ENCODE data around the gene HEY2. TPM values are rescaled to one million over a fixed set of nuclear protein-coding genes. Genes with fewer than 3 reads are reported as not detected.

Gene HEY2
- total RNA-seq, 1 experiment from 2014 or later, result 6.6 TPM

GRCh38 chr6:125789167-125789566 lies 39.7 kb downstream of the HEY2 start:
- peaks cover 20 to 31% of the 10 kb centered on the region in 2 experiments for H3K4me1 Mint-ChIP-seq

More at GRCh38 chr6:125789167-125789566, 39.7 kb downstream of the HEY2 start:
- no peak for DNase-seq
- H3K27me3 Mint-ChIP-seq (ENCODE audit: low read depth), result peaks cover 4% of the 10 kb centered on the region; the same call in 1 of the 2 replicates
- H2BK120ac ChIP-seq (ENCODE audit: low read depth, low read length, poor library complexity, severe bottlenecking), result no peak overlapping the region
- H3K4ac ChIP-seq (ENCODE audit: low read depth, low read length), result no peak overlapping the region
- no peak overlapping the region for H2AFZ ChIP-seq (ENCODE audit: low read length)
- H4K8ac ChIP-seq (replicated peaks; ENCODE audit: insufficient read length, low read depth, low read length), result no peak overlapping the region
- no peak overlapping the region for H3K27ac ChIP-seq (ENCODE audit: insufficient read length, low read depth, low read length)
- H4K91ac ChIP-seq (ENCODE audit: insufficient read length, low read depth, low read length), result no peak overlapping the region
- no peak overlapping the region for H3T11ph ChIP-seq (ENCODE audit: low read length)
- no peak overlapping the region for H3K18ac ChIP-seq (ENCODE audit: insufficient read length, low read depth, low read length)
- H3K27ac Mint-ChIP-seq, result no peak overlapping the region
- WGBS (ENCODE audit: extremely low coverage, insufficient read length, low lambda C conversion rate), result no CpG with 5 or more reads among the region's 1 CpG
- H3K4me1 ChIP-seq (ENCODE audit: insufficient read depth, low read length), result no peaks in the 10 kb centered on the region
- H3K79me2 ChIP-seq (ENCODE audit: insufficient read depth, low read length), result no peaks in the 10 kb centered on the region
- H3K56ac ChIP-seq (ENCODE audit: insufficient read length, low read depth, low read length), result no peak overlapping the region
- H4K20me1 ChIP-seq (ENCODE audit: control insufficient read depth, insufficient read depth, insufficient read length), result no peaks in the 10 kb centered on the region
- H2AK5ac ChIP-seq (ENCODE audit: insufficient read length, low read length), result no peak overlapping the region
- H2BK15ac ChIP-seq (ENCODE audit: low read depth, low read length), result no peak overlapping the region
- no peak overlapping the region for H4K5ac ChIP-seq (ENCODE audit: insufficient read length, low read depth, low read length)
- H3K79me1 ChIP-seq (ENCODE audit: insufficient read depth, low read depth, low read length, poor library complexity, severe bottlenecking), result no peaks in the 10 kb centered on the region
- H3K36me3 Mint-ChIP-seq (ENCODE audit: insufficient read depth in 1 of 3, low read depth in 3 of 3), result no peaks in the 10 kb centered on the region; a peak in 1 of 7 replicates
- H2BK5ac ChIP-seq (ENCODE audit: insufficient read length, low read length), result no peak overlapping the region
- no peaks in the 10 kb centered on the region for H3K27me3 ChIP-seq (ENCODE audit: insufficient read depth, low read length)
- H3K9me3 Mint-ChIP-seq, result no peaks in the 10 kb centered on the region; a peak in 1 of 5 replicates
- peak overlapping the region; percentile 76 to 90 for H3K4me3 Mint-ChIP-seq
- no peak overlapping the region for H3K23ac ChIP-seq (ENCODE audit: insufficient read length, low read depth, low read length)
- H3K23me2 ChIP-seq (ENCODE audit: insufficient read length, low read depth, low read length, poor library complexity, severe bottlenecking), result peaks cover 4% of the 10 kb centered on the region
- no peak for TF ChIP-seq CTCF (conservative IDR thresholded peaks at IDR 0.05)
- H3K14ac ChIP-seq (ENCODE audit: insufficient read depth, low read length), result no peak overlapping the region
- no peak overlapping the region for H3K4me2 ChIP-seq (ENCODE audit: insufficient read depth, insufficient read length, low read length)
- no peak overlapping the region for H2BK12ac ChIP-seq (ENCODE audit: insufficient read length, low read depth, low read length)
- H3K9me3 ChIP-seq (ENCODE audit: control insufficient read depth, low read depth, low read length), result no peaks in the 10 kb centered on the region
- no peak overlapping the region for H3K9ac ChIP-seq (ENCODE audit: extremely low read depth, insufficient read length, low read length)
- no peak overlapping the region for H2BK20ac ChIP-seq (ENCODE audit: low read depth, low read length, poor library complexity, severe bottlenecking)

Measured in H9 (cell line).